GM21447 (cell line): ENCODE measurements around the gene LPAR1.

Source experiments
- ATAC-seq: cut with Tn5 transposase; IDR thresholded peaks from one replicate; pipeline ENCODE4 v1.9.1; 2021; ENCODE audit not compliant: unreplicated experiment

LPAR1 gene

GRCh38 chr9:111003182-111003581 lies 35.1 kb downstream of the LPAR1 start:
- ATAC-seq = no peak

GRCh38 chr9:111001526-111001925 lies 36.7 kb downstream of the LPAR1 start:
- ATAC-seq = no peak

- ATAC-seq = no peak
Observed at GRCh38 chr9:111000202-111000601, 38.1 kb downstream of the LPAR1 start.

- no peak for ATAC-seq
Observed at GRCh38 chr9:110999379-110999778, 38.9 kb downstream of the LPAR1 start.

GRCh38 chr9:110997847-110998246 lies 40.4 kb downstream of the LPAR1 start:
- no peak for ATAC-seq

GRCh38 chr9:110996436-110997220 lies 41.6 kb downstream of the LPAR1 start:
- ATAC-seq = no peak

- ATAC-seq = no peak
Observed at GRCh38 chr9:110995420-110996340, 42.6 kb downstream of the LPAR1 start.

GRCh38 chr9:110994771-110995241 lies 43.5 kb downstream of the LPAR1 start:
- no peak for ATAC-seq

- no peak for ATAC-seq
Observed at GRCh38 chr9:110990481-110990880, 47.8 kb downstream of the LPAR1 start.

- ATAC-seq = no peak
Observed at GRCh38 chr9:110986529-110986928, 51.7 kb downstream of the LPAR1 start.

- no peak for ATAC-seq
Observed at GRCh38 chr9:110984890-110985437, 53.3 kb downstream of the LPAR1 start.

- no peak for ATAC-seq
Observed at GRCh38 chr9:110980261-110980660, 58.0 kb downstream of the LPAR1 start.

- ATAC-seq = no peak
Observed at GRCh38 chr9:110979636-110980035, 58.6 kb downstream of the LPAR1 start.

- ATAC-seq = no peak
Observed at GRCh38 chr9:110978516-110978915, 59.8 kb downstream of the LPAR1 start.

GRCh38 chr9:110977259-110977709 lies 61.0 kb downstream of the LPAR1 start:
- no peak for ATAC-seq

GRCh38 chr9:110975969-110976368 lies 62.3 kb downstream of the LPAR1 start:
- no peak for ATAC-seq

- ATAC-seq = no peak
Observed at GRCh38 chr9:110975278-110975677, 63.0 kb downstream of the LPAR1 start.

GRCh38 chr9:110971705-110972104 lies 66.6 kb downstream of the LPAR1 start:
- ATAC-seq = no peak

- no peak for ATAC-seq
Observed at GRCh38 chr9:110971234-110971633, 67.0 kb downstream of the LPAR1 start.

GRCh38 chr9:110969971-110970386 lies 68.3 kb downstream of the LPAR1 start:
- ATAC-seq = no peak

GRCh38 chr9:110968096-110968495 lies 70.2 kb downstream of the LPAR1 start:
- no peak for ATAC-seq
